HepG2 (cell line): Measurements from ENCODE around the gene KREMEN1. TPM values are rescaled to one million over a fixed set of nuclear protein-coding genes. Genes with fewer than 3 reads are reported as not detected.

ENCODE experiments used
- ATAC-seq: fragments of 200-7000 bp; cut with Tn5 transposase; 3 replicates; pipeline ENCODE4 v1.9.1; 2020; ENCODE audit warnings: mild to moderate bottlenecking, moderate library complexity
- BruUV-seq: library from RNA; stranded (reverse); fragments of 400-500 nt; replicated peaks from 2 replicates; lab custom pipeline; 2021; lab: Mats Ljungman, UMichigan
- CTCF ChIA-PET: fragments of 300-600 bp; formaldehyde crosslinking; extraction: SDS; loops from one replicate; lab custom pipeline; 2021; ENCODE audit warnings: low total read pairs, inconsistent platforms, low intra/inter-chr PET ratio; lab: Yijun Ruan, JAX
- POLR2A ChIA-PET: fragments of 350-600 bp; sonication (Branson Sonifier 250); formaldehyde crosslinking; loops from one replicate; lab custom pipeline; 2020; ENCODE audit warnings: antibody characterized with exemption, inconsistent platforms; lab: Yijun Ruan, JAX
- DNase-seq: peaks from one replicate; pipeline ENCODE4 v3.0.0-alpha.2; 2015; ENCODE audit warnings: low spot score
- FAIRE-seq: peaks from 3 replicates; lab custom pipeline; 2011; peaks lifted over from hg19 to GRCh38; lab: Jason Lieb, UNC
- H2AFZ ChIP-seq: one replicate; pipeline ENCODE4 v1.6.1; 2011; ENCODE audit warnings: low read length, inconsistent platforms
- H3K27ac ChIP-seq: fragments of 300-600 bp; 3 replicates; pipeline ENCODE4 v1.8.0; 2011; ENCODE audit warnings: mixed run types, mild to moderate bottlenecking, mixed read lengths, low read length, inconsistent platforms; ENCODE audit not compliant: insufficient read depth; ENCODE audit errors: extremely low read length
- H3K27me3 ChIP-seq, 2 experiments: fragments of 200-600 bp in 1 of 2; 2 replicates in 1 of 2; 3 replicates in 1 of 2; pipeline versions ENCODE4 v1.6.0 to v1.8.0; 2011; ENCODE audit warnings: low read length in 2 of 2, mild to moderate bottlenecking in 2 of 2, moderate library complexity in 2 of 2, inconsistent platforms in 1 of 2; ENCODE audit not compliant: insufficient read depth in 2 of 2, control insufficient read depth in 1 of 2
- H3K36me3 ChIP-seq, 2 experiments: fragments of 200-600 bp in 1 of 2; replicated peaks in 1 of 2; 2 replicates in 1 of 2; 3 replicates in 1 of 2; pipeline versions ENCODE4 v1.5.1 to v1.8.0; 2011; ENCODE audit warnings: low read length in 2 of 2, inconsistent platforms in 1 of 2; ENCODE audit not compliant: insufficient read depth in 2 of 2, control insufficient read depth in 1 of 2
- H3K4me1 ChIP-seq: 2 replicates; pipeline ENCODE4 v1.5.1; 2012; ENCODE audit warnings: low read length, inconsistent platforms; ENCODE audit not compliant: insufficient read depth
- H3K4me2 ChIP-seq: 2 replicates; pipeline ENCODE4 v1.6.0; 2011; ENCODE audit warnings: low read depth, low read length, inconsistent platforms
- H3K4me3 ChIP-seq, 3 experiments: fragments of 200-600 bp in 1 of 3; sonication (generic), shearing (Covaris generic) in 1 of 3; replicated peaks in 1 of 3; 2 replicates each; pipeline ENCODE4 v1.5.1; 2011 to 2016; ENCODE audit warnings: low read length in 3 of 3, inconsistent platforms in 2 of 3, low read depth in 2 of 3, mild to moderate bottlenecking in 2 of 3, control low read depth in 1 of 3, mixed read lengths in 1 of 3; ENCODE audit not compliant: insufficient read depth in 1 of 3
- H3K79me2 ChIP-seq: one replicate; pipeline ENCODE4 v1.6.1; 2011; ENCODE audit warnings: low read length, inconsistent platforms; ENCODE audit not compliant: insufficient read depth
- H3K9ac ChIP-seq: 2 replicates; pipeline ENCODE4 v1.6.0; 2011; ENCODE audit warnings: mild to moderate bottlenecking, low read depth, low read length, inconsistent platforms; ENCODE audit not compliant: insufficient read depth
- H3K9me3 ChIP-seq: 2 replicates; pipeline ENCODE4 v1.5.1; 2012; ENCODE audit warnings: mild to moderate bottlenecking, low read length
- H4K20me1 ChIP-seq: 2 replicates; pipeline ENCODE4 v1.6.0; 2011; ENCODE audit warnings: inconsistent platforms, mild to moderate bottlenecking, low read length, moderate library complexity; ENCODE audit not compliant: insufficient read depth
- CAMTA2 ChIP-seq: sonication (generic); formaldehyde crosslinking; IDR thresholded peaks from 2 replicates; pipeline ENCODE4 v1.4.0; 2020; ENCODE audit warnings: mild to moderate bottlenecking, missing genetic modification reagents, borderline replicate concordance
- CBFB ChIP-seq: sonication (generic); formaldehyde crosslinking; IDR thresholded peaks from 2 replicates; pipeline ENCODE4 v1.4.0; 2020; ENCODE audit warnings: missing genetic modification reagents
- KLF15 ChIP-seq: sonication (generic); formaldehyde crosslinking; IDR thresholded peaks from 2 replicates; pipeline ENCODE4 v1.8.1; 2023; ENCODE audit warnings: borderline replicate concordance, mild to moderate bottlenecking, inconsistent platforms, missing genetic modification reagents, mixed read lengths
- NR2F2 ChIP-seq: IDR thresholded peaks from 2 replicates; pipeline ENCODE4 v1.6.1; 2012; ENCODE audit warnings: low read depth, inconsistent platforms, borderline replicate concordance
- PAX8 ChIP-seq: sonication (generic); formaldehyde crosslinking; IDR thresholded peaks from 2 replicates; pipeline ENCODE4 v1.8.0; 2022; ENCODE audit warnings: mild to moderate bottlenecking, missing genetic modification reagents, borderline replicate concordance
- PLRG1 ChIP-seq: fragments of 450-650 bp; conservative IDR thresholded peaks from 2 replicates; pipeline ENCODE4 v1.6.1; 2016
- PPARG ChIP-seq: conservative IDR thresholded peaks from 2 replicates; pipeline ENCODE4 v1.6.1; 2016; ENCODE audit warnings: missing biosample characterization, missing genetic modification reagents
- RELA ChIP-seq: sonication (generic); formaldehyde crosslinking; IDR thresholded peaks from 2 replicates; pipeline ENCODE4 v1.4.0; 2020; ENCODE audit warnings: missing genetic modification reagents
- THAP11 ChIP-seq: IDR thresholded peaks from 2 replicates; pipeline ENCODE4 v1.6.1; 2016; ENCODE audit warnings: missing biosample characterization, missing genetic modification reagents
- TOE1 ChIP-seq: sonication (generic); formaldehyde crosslinking; IDR thresholded peaks from 2 replicates; pipeline ENCODE4 v1.4.0; 2020; ENCODE audit warnings: mild to moderate bottlenecking, missing genetic modification reagents
- ZBTB20 ChIP-seq: sonication (generic); formaldehyde crosslinking; IDR thresholded peaks from 2 replicates; pipeline ENCODE4 v1.8.1; 2023; ENCODE audit warnings: missing genetic modification reagents, low read depth, mild to moderate bottlenecking, borderline replicate concordance
- ZNF326 ChIP-seq: sonication (generic); formaldehyde crosslinking; IDR thresholded peaks from 2 replicates; pipeline ENCODE4 v1.4.0; 2020; ENCODE audit warnings: missing genetic modification reagents, borderline replicate concordance
- ZNF451 ChIP-seq: sonication (generic); formaldehyde crosslinking; IDR thresholded peaks from 2 replicates; pipeline ENCODE4 v1.5.0; 2020; ENCODE audit warnings: mild to moderate bottlenecking, missing genetic modification reagents
- ZNF678 ChIP-seq: sonication (generic); formaldehyde crosslinking; IDR thresholded peaks from 2 replicates; pipeline ENCODE4 v1.4.0; 2020; ENCODE audit warnings: mild to moderate bottlenecking, missing genetic modification reagents
- WGBS: methylation state at CpG from one replicate; pipeline ENCODE4 v1.1.6; 2017; ENCODE audit warnings: low lambda C conversion rate; 5-methylcytosine and 5-hydroxymethylcytosine counted together
- in situ Hi-C: cut with HindIII; loops from 2 replicates; pipeline ENCODE4 v1.10.0; 2017; ENCODE audit warnings: low pct_unique_long_range_greater_than_20kb; ENCODE audit not compliant: extremely low pct_ligation_motif_present
- intact Hi-C: fragments of 100-400 bp; cut with micrococcal nuclease; formaldehyde crosslinking; loops from one replicate; pipeline ENCODE4 v1.10.0; 2022; ENCODE audit not compliant: unreplicated experiment
- polyA plus RNA-seq, 8 experiments: library from polyadenylated mRNA; depleted of rRNA in 3 of 8; stranded (reverse) in 7 of 8; unstranded in 1 of 8; fragments of >200 nt; fragmentation: Illumina TruSeq in 4 of 8; extraction: Trizol in 4 of 8; gene quantifications; 2 replicates each; pipeline versions ENCODE4 v1.2.1 to v1.2.3, GENCODE V29; 2011 to 2016; ENCODE audit warnings: low read depth in 4 of 8, missing spikeins in 1 of 8, mixed read lengths in 1 of 8; ENCODE audit not compliant: insufficient read depth in 1 of 8
- total RNA-seq, 5 experiments: library from RNA; depleted of rRNA; stranded (reverse); fragments of >200 nt; fragmentation: Illumina TruSeq; extraction: Trizol; gene quantifications; 2 replicates each; pipeline ENCODE4 v1.2.3, GENCODE V29; 2016; ENCODE audit warnings: low read depth in 1 of 5
- TF ChIP-seq, protein P1 (sequence below): sonication (generic); formaldehyde crosslinking; IDR thresholded peaks from 2 replicates; pipeline ENCODE4 v1.5.0; 2020; ENCODE audit warnings: mild to moderate bottlenecking, missing genetic modification reagents
- TF ChIP-seq, protein P2 (sequence below): sonication (generic); formaldehyde crosslinking; IDR thresholded peaks from 2 replicates; pipeline ENCODE4 v1.5.1; 2020; ENCODE audit warnings: missing genetic modification reagents, mild to moderate bottlenecking, borderline replicate concordance
- TF ChIP-seq, protein P3 (sequence below): sonication (generic); formaldehyde crosslinking; IDR thresholded peaks from 2 replicates; pipeline ENCODE4 v1.5.0; 2020; ENCODE audit warnings: mild to moderate bottlenecking, missing genetic modification reagents

The KREMEN1 gene
- total and polyA plus RNA-seq, 2 of the 13 experiments (the other 11 are each of a cell fraction or from before 2014, with no cell fraction given), result 9.8 to 13.8 TPM

DNA sequence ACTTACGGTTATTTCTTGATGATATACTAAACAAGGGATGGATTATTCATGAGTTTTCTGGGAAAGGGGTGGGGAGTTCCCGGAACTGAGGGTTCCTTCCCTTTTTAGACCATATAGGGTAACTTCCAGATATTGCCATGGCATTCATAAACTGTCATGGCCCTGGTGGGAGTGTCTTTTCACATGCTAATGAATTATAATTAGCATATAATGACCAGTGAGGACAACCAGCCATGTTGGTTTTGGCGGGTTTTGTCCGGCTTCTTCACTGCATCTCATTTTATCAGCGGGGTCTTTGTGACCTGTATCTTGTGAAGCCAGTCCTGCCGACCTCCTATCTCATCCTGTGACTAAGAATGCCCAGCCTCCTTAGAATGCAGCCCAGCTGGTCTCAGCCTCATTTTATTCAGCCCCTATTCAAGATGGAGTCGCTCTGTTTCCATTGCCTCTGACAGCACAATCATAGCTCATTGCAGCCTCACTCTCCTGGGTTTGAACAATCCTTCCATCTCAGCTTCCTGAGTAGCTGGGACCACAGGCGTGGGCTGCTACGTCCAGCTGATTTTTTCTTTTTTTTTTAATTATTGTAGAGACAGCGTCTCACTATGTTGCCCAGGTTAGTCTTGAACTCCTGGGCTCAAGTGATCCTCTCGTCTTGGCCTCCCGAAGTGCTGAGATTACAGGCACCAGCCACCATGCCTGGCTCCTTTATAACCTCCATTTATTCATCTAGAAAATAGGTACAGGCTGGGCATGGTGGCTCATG lies 80.3 kb downstream of the KREMEN1 start:
- WGBS, result 96% methylated on average over 12 of the region's 12 CpGs
- no peak for DNase-seq
- H4K20me1 ChIP-seq, result no peaks in the 10 kb centered on the region
- ChIA-PET CTCF (interaction anchor here (2.0 to 2.3 kb wide), 2 partner anchors 92 to 297 kb away, joined by 7 read pairs; no protein-coding TSS in a partner anchor), POLR2A (no interaction called here)
- no peak overlapping the region for H3K9ac ChIP-seq
- no peak overlapping the region for H3K27ac ChIP-seq
- H3K4me2 ChIP-seq, result no peak overlapping the region
- BruUV-seq, result no TSS peak
- no peak overlapping the region for H2AFZ ChIP-seq
- no peak for ATAC-seq
- no peak overlapping the region for H3K4me3 ChIP-seq
- H3K36me3 ChIP-seq, result no peaks in the 10 kb centered on the region
- intact Hi-C loops (loop anchor here (5.0 to 10.0 kb wide), 3 partner anchors 81 to 298 kb away; partner anchors contain the start of gene KREMEN1), in situ Hi-C loops (loop anchor here (5.0 kb wide), 1 partner anchor 81 kb away; the partner anchor contains the start of gene KREMEN1)
- FAIRE-seq, result no peak
- no peaks in the 10 kb centered on the region for H3K79me2 ChIP-seq
- TF ChIP-seq TOE1 (CRISPR knock-in tag), result no peak
- no peak for TF ChIP-seq KLF15 (CRISPR knock-in tag)
- no peak for TF ChIP-seq CAMTA2 (CRISPR knock-in tag)
- no peak for TF ChIP-seq RELA
- TF ChIP-seq PLRG1, result no peak
- no peak for TF ChIP-seq CBFB (CRISPR knock-in tag)
- TF ChIP-seq PAX8 (CRISPR knock-in tag), result no peak
- no peak for TF ChIP-seq PPARG (CRISPR knock-in tag)
- no peak for TF ChIP-seq ZNF451 (CRISPR knock-in tag)
- TF ChIP-seq, protein P1, sequence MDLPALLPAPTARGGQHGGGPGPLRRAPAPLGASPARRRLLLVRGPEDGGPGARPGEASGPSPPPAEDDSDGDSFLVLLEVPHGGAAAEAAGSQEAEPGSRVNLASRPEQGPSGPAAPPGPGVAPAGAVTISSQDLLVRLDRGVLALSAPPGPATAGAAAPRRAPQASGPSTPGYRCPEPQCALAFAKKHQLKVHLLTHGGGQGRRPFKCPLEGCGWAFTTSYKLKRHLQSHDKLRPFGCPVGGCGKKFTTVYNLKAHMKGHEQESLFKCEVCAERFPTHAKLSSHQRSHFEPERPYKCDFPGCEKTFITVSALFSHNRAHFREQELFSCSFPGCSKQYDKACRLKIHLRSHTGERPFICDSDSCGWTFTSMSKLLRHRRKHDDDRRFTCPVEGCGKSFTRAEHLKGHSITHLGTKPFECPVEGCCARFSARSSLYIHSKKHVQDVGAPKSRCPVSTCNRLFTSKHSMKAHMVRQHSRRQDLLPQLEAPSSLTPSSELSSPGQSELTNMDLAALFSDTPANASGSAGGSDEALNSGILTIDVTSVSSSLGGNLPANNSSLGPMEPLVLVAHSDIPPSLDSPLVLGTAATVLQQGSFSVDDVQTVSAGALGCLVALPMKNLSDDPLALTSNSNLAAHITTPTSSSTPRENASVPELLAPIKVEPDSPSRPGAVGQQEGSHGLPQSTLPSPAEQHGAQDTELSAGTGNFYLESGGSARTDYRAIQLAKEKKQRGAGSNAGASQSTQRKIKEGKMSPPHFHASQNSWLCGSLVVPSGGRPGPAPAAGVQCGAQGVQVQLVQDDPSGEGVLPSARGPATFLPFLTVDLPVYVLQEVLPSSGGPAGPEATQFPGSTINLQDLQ (CRISPR knock-in tag), result no peak
- TF ChIP-seq, protein P2, sequence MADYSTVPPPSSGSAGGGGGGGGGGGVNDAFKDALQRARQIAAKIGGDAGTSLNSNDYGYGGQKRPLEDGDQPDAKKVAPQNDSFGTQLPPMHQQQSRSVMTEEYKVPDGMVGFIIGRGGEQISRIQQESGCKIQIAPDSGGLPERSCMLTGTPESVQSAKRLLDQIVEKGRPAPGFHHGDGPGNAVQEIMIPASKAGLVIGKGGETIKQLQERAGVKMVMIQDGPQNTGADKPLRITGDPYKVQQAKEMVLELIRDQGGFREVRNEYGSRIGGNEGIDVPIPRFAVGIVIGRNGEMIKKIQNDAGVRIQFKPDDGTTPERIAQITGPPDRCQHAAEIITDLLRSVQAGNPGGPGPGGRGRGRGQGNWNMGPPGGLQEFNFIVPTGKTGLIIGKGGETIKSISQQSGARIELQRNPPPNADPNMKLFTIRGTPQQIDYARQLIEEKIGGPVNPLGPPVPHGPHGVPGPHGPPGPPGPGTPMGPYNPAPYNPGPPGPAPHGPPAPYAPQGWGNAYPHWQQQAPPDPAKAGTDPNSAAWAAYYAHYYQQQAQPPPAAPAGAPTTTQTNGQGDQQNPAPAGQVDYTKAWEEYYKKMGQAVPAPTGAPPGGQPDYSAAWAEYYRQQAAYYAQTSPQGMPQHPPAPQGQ (CRISPR knock-in tag), result no peak
- no peak for TF ChIP-seq NR2F2
- no peak for TF ChIP-seq ZNF326
- TF ChIP-seq, protein P3, sequence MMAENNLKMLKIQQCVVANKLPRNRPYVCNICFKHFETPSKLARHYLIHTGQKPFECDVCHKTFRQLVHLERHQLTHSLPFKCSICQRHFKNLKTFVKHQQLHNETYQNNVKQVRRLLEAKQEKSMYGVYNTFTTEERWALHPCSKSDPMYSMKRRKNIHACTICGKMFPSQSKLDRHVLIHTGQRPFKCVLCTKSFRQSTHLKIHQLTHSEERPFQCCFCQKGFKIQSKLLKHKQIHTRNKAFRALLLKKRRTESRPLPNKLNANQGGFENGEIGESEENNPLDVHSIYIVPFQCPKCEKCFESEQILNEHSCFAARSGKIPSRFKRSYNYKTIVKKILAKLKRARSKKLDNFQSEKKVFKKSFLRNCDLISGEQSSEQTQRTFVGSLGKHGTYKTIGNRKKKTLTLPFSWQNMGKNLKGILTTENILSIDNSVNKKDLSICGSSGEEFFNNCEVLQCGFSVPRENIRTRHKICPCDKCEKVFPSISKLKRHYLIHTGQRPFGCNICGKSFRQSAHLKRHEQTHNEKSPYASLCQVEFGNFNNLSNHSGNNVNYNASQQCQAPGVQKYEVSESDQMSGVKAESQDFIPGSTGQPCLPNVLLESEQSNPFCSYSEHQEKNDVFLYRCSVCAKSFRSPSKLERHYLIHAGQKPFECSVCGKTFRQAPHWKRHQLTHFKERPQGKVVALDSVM (CRISPR knock-in tag), result no peak
- no peak for TF ChIP-seq THAP11 (CRISPR knock-in tag)
- no peak for TF ChIP-seq ZBTB20 (CRISPR knock-in tag)
- no peak for TF ChIP-seq ZNF678 (CRISPR knock-in tag)
- peaks cover 35% of the 10 kb centered on the region for H3K4me1 ChIP-seq
- no peaks in the 10 kb centered on the region for H3K27me3 ChIP-seq
- H3K9me3 ChIP-seq, result no peaks in the 10 kb centered on the region
